ENCODE data around the gene NAV2.

GRCh38 chr11:19980388-19980787 lies 267.8 kb downstream of the NAV2 start:
- TF ChIP-seq CTCF (IDR thresholded peaks at IDR 0.05) (no peak), POLR2A (IDR thresholded peaks at IDR 0.05) (no peak)

All from body of pancreas (tissue), 4 donors.